Hepatocyte (in vitro differentiated cells): ENCODE measurements around the gene METTL25B. TPM values are rescaled to one million over a fixed set of nuclear protein-coding genes. Genes with fewer than 3 reads are reported as not detected.
A peak's percentile ranks its signal among the peaks of the same experiment; 100 is the strongest.

Source experiments
- DNase-seq: peaks from one replicate; pipeline ENCODE4 v3.0.0-alpha.2; 2016; ENCODE audit warnings: low spot score
- H2AFZ ChIP-seq: fragments of 200-600 bp; sonication (generic); 2 replicates; pipeline ENCODE4 v1.6.0; 2016; ENCODE audit warnings: antibody characterized with exemption, mild to moderate bottlenecking
- H3K27ac ChIP-seq: fragments of 200-600 bp; sonication (generic); 2 replicates; pipeline ENCODE4 v1.5.1; 2016; ENCODE audit warnings: mild to moderate bottlenecking
- H3K27me3 ChIP-seq: fragments of 200-600 bp; sonication (generic); 2 replicates; pipeline ENCODE4 v1.6.1; 2016
- H3K36me3 ChIP-seq: fragments of 200-600 bp; sonication (generic); replicated peaks from 2 replicates; pipeline ENCODE4 v1.5.1; 2016; ENCODE audit warnings: low read depth; ENCODE audit not compliant: insufficient read depth
- H3K4me1 ChIP-seq: fragments of 200-600 bp; sonication (generic); 2 replicates; pipeline ENCODE4 v1.5.1; 2016; ENCODE audit warnings: mild to moderate bottlenecking, moderate library complexity; ENCODE audit not compliant: insufficient read depth
- H3K4me2 ChIP-seq: fragments of 200-600 bp; sonication (generic); 2 replicates; pipeline ENCODE4 v1.6.0; 2016
- H3K4me3 ChIP-seq: fragments of 200-600 bp; sonication (generic); 2 replicates; pipeline ENCODE4 v1.5.1; 2016; ENCODE audit warnings: mild to moderate bottlenecking
- H3K79me2 ChIP-seq: fragments of 200-600 bp; sonication (generic); 2 replicates; pipeline ENCODE4 v1.6.0; 2017; ENCODE audit warnings: mild to moderate bottlenecking
- H3K9me2 ChIP-seq: fragments of 200-600 bp; sonication (generic); replicated peaks from 2 replicates; pipeline ENCODE4 v1.6.0; 2017; ENCODE audit warnings: mild to moderate bottlenecking; ENCODE audit not compliant: insufficient read depth
- H3K9me3 ChIP-seq: fragments of 200-600 bp; sonication (generic); 2 replicates; pipeline ENCODE4 v1.5.1; 2016; ENCODE audit warnings: low read depth, mild to moderate bottlenecking
- H4K20me1 ChIP-seq: fragments of 200-600 bp; sonication (generic); 2 replicates; pipeline ENCODE4 v1.6.0; 2016; ENCODE audit warnings: mild to moderate bottlenecking; ENCODE audit not compliant: insufficient read depth, poor library complexity, severe bottlenecking
- CTCF ChIP-seq: fragments of 200-600 bp; sonication (generic); IDR thresholded peaks from 2 replicates; pipeline ENCODE4 v1.5.1; 2016; ENCODE audit warnings: antibody characterized with exemption, mild to moderate bottlenecking; ENCODE audit not compliant: poor library complexity
- EZH2 ChIP-seq: fragments of 200-600 bp; sonication (generic); IDR thresholded peaks from 2 replicates; pipeline ENCODE4 v1.6.1; 2016; ENCODE audit warnings: antibody characterized with exemption, mild to moderate bottlenecking, borderline replicate concordance
- EZH2phosphoT487 ChIP-seq: fragments of 200-600 bp; sonication (generic); IDR thresholded peaks from one replicate; pipeline ENCODE4 v1.6.1; 2018; ENCODE audit warnings: antibody characterized with exemption, mild to moderate bottlenecking, low read depth, moderate library complexity; ENCODE audit not compliant: unreplicated experiment, severe bottlenecking
- WGBS: methylation state at CpG from one replicate; pipeline ENCODE4 v1.1.6; 2016; ENCODE audit warnings: low lambda C conversion rate; ENCODE audit errors: missing lambda C conversion rate; 5-methylcytosine and 5-hydroxymethylcytosine counted together
- polyA plus RNA-seq: library from polyadenylated mRNA; unstranded; fragments of >200 nt; fragmentation: Nextera tagmentation; extraction: Ambion mirVana; gene quantifications from 2 replicates; pipeline ENCODE4 v1.2.1, GENCODE V29; 2016
- total RNA-seq: library from RNA; depleted of rRNA; stranded (reverse); fragments of >200 nt; gene quantifications from 2 replicates; pipeline ENCODE4 v1.2.3, GENCODE V29; 2014

The METTL25B gene
- total and polyA plus RNA-seq, 2 experiments from 2014 or later, result 20.6 to 24.7 TPM

GRCh38 chr1:156727492-156727891 lies 777 bp upstream of the METTL25B start:
- peak overlapping the region; percentile 99 for H3K27ac ChIP-seq
- TF ChIP-seq EZH2 (no peak), EZH2phosphoT487 (no peak), CTCF (no peak)
- H3K9me2 ChIP-seq, result no peaks in the 10 kb centered on the region
- peaks cover 35% of the 10 kb centered on the region for H3K4me1 ChIP-seq
- no peak for DNase-seq
- peak overlapping the region; percentile 89 for H3K4me2 ChIP-seq
- no peaks in the 10 kb centered on the region for H3K36me3 ChIP-seq
- H3K4me3 ChIP-seq, result peak overlapping the region; percentile 68
- H2AFZ ChIP-seq, result no peak overlapping the region
- 70% methylated on average over 7 of the region's 7 CpGs for WGBS
- no peaks in the 10 kb centered on the region for H3K27me3 ChIP-seq
- peaks cover 71% of the 10 kb centered on the region for H3K79me2 ChIP-seq
- no peaks in the 10 kb centered on the region for H3K9me3 ChIP-seq
- peaks cover 28% of the 10 kb centered on the region for H4K20me1 ChIP-seq

GRCh38 chr1:156728599-156729462 lies 562 bp downstream of the METTL25B start, which contains the start of gene ISG20L2:
TSS of gene ISG20L2 (minus strand) at chr1:156728766. CDS start at chr1:156727652, 1,114 bp downstream.
- TF ChIP-seq CTCF, result no peak
- no peak for TF ChIP-seq EZH2phosphoT487
- TF ChIP-seq EZH2, result no peak
- Histone ChIP-seq H3K36me3 (no peaks in the 10 kb centered on the region), H3K9me3 (no peaks in the 10 kb centered on the region), H3K4me1 (peaks cover 35% of the 10 kb centered on the region), H3K27me3 (no peaks in the 10 kb centered on the region), H3K4me3 (peak within 1 kb of the TSS; percentile 68), H2AFZ (peak within 1 kb of the TSS; percentile 75), H3K27ac (peak within 1 kb of the TSS; percentile 99), H4K20me1 (peaks cover 28% of the 10 kb centered on the region), H3K79me2 (peaks cover 63% of the 10 kb centered on the region), H3K4me2 (peak within 1 kb of the TSS; percentile 89), H3K9me2 (no peaks in the 10 kb centered on the region)
- WGBS, result 2% methylated on average over 43 of the region's 57 CpGs
- DNase-seq, result peak; percentile 99

- Histone ChIP-seq H4K20me1 (no peaks in the 10 kb centered on the region), H3K27me3 (no peaks in the 10 kb centered on the region), H3K9me3 (no peaks in the 10 kb centered on the region), H3K4me3 (no peak overlapping the region), H3K27ac (no peak overlapping the region), H3K4me2 (no peak overlapping the region), H2AFZ (no peak overlapping the region), H3K4me1 (peaks cover 9% of the 10 kb centered on the region), H3K79me2 (peaks cover 26% of the 10 kb centered on the region), H3K36me3 (no peaks in the 10 kb centered on the region), H3K9me2 (no peaks in the 10 kb centered on the region)
- DNase-seq, result no peak
- no peak for TF ChIP-seq CTCF
- TF ChIP-seq EZH2phosphoT487, result no peak
- TF ChIP-seq EZH2, result no peak
- 95% methylated on average over 19 of the region's 20 CpGs for whole genome bisulfite sequencing
These were observed 5.8 kb downstream of the METTL25B start for GRCh38 chr1:156733989-156734584.
